Astrocyte (in vitro differentiated cells and primary cell): Measurements from ENCODE around the gene RIBC2. TPM values are rescaled to one million over a fixed set of nuclear protein-coding genes. Genes with fewer than 3 reads are reported as not detected.

Experiments
- DNase-seq: peaks from one replicate; pipeline ENCODE4 v3.0.0-alpha.2; 2010; ENCODE audit warnings: low read depth
- FAIRE-seq: peaks from 2 replicates; lab custom pipeline; 2011; peaks lifted over from hg19 to GRCh38; lab: Jason Lieb, UNC
- H2AFZ ChIP-seq: 2 replicates; pipeline ENCODE4 v1.6.0; 2012; ENCODE audit warnings: low read depth, low read length, inconsistent platforms
- H3K27ac ChIP-seq: 2 replicates; pipeline ENCODE4 v1.5.1; 2011; ENCODE audit warnings: low read depth, low read length, inconsistent platforms
- H3K27me3 ChIP-seq: 2 replicates; pipeline ENCODE4 v1.6.0; 2011; ENCODE audit warnings: low read length, inconsistent platforms; ENCODE audit not compliant: insufficient read depth
- H3K36me3 ChIP-seq: 2 replicates; pipeline ENCODE4 v1.5.1; 2011; ENCODE audit warnings: low read length, inconsistent platforms; ENCODE audit not compliant: insufficient read depth
- H3K4me1 ChIP-seq: 2 replicates; pipeline ENCODE4 v1.5.1; 2011; ENCODE audit warnings: low read length, inconsistent platforms; ENCODE audit not compliant: insufficient read depth
- H3K4me2 ChIP-seq: 2 replicates; pipeline ENCODE4 v1.6.0; 2012; ENCODE audit warnings: low read length, inconsistent platforms
- H3K4me3 ChIP-seq: 2 replicates; pipeline ENCODE4 v1.5.1; 2011; ENCODE audit warnings: low read depth, mild to moderate bottlenecking, low read length, inconsistent platforms; ENCODE audit not compliant: insufficient read depth
- H3K79me2 ChIP-seq: 2 replicates; pipeline ENCODE4 v1.6.0; 2012; ENCODE audit warnings: mild to moderate bottlenecking, low read length, inconsistent platforms; ENCODE audit not compliant: insufficient read depth
- H3K9ac ChIP-seq: 2 replicates; pipeline ENCODE4 v1.6.0; 2012; ENCODE audit warnings: mild to moderate bottlenecking, low read length, inconsistent platforms
- H3K9me3 ChIP-seq: 2 replicates; pipeline ENCODE4 v1.5.1; 2012; ENCODE audit warnings: low read depth, mild to moderate bottlenecking, low read length, inconsistent platforms; ENCODE audit not compliant: insufficient read depth
- H4K20me1 ChIP-seq: 2 replicates; pipeline ENCODE4 v1.6.0; 2012; ENCODE audit warnings: low read length, inconsistent platforms; ENCODE audit not compliant: insufficient read depth
- H3K27ac Mint-ChIP-seq: one replicate; pipeline ENCODE4 v1.8.0; 2021; ENCODE audit warnings: mild to moderate bottlenecking, mixed read lengths; ENCODE audit not compliant: unreplicated experiment
- H3K27me3 Mint-ChIP-seq: one replicate; pipeline ENCODE4 v1.8.0; 2021; ENCODE audit warnings: low read depth, mixed read lengths; ENCODE audit not compliant: unreplicated experiment
- H3K36me3 Mint-ChIP-seq: one replicate; pipeline ENCODE4 v1.8.0; 2021; ENCODE audit warnings: low read depth, mixed read lengths; ENCODE audit not compliant: unreplicated experiment
- H3K4me1 Mint-ChIP-seq: one replicate; pipeline ENCODE4 v1.8.0; 2021; ENCODE audit warnings: low read depth, mixed read lengths; ENCODE audit not compliant: unreplicated experiment
- H3K4me3 Mint-ChIP-seq: one replicate; pipeline ENCODE4 v1.8.0; 2021; ENCODE audit warnings: mild to moderate bottlenecking, moderate library complexity, mixed read lengths; ENCODE audit not compliant: unreplicated experiment
- H3K9me3 Mint-ChIP-seq: one replicate; pipeline ENCODE4 v1.8.0; 2021; ENCODE audit warnings: mild to moderate bottlenecking, mixed read lengths; ENCODE audit not compliant: unreplicated experiment
- EZH2 ChIP-seq: IDR thresholded peaks from 2 replicates; pipeline ENCODE4 v1.6.1; 2012; ENCODE audit warnings: mild to moderate bottlenecking, low read length, inconsistent platforms; ENCODE audit not compliant: insufficient read depth
- total RNA-seq: library from RNA; stranded (reverse); gene quantifications from 2 replicates; pipeline ENCODE4 v1.2.1, GENCODE V29; 2021
- TF ChIP-seq, protein P1 (sequence below): IDR thresholded peaks from 2 replicates; pipeline ENCODE4 v1.5.1; 2011; ENCODE audit warnings: low read depth, mild to moderate bottlenecking, inconsistent platforms, low read length, moderate library complexity; ENCODE audit not compliant: insufficient read depth

Gene RIBC2
- total RNA-seq, 1 donor from 2014 or later, result not detected

DNA sequence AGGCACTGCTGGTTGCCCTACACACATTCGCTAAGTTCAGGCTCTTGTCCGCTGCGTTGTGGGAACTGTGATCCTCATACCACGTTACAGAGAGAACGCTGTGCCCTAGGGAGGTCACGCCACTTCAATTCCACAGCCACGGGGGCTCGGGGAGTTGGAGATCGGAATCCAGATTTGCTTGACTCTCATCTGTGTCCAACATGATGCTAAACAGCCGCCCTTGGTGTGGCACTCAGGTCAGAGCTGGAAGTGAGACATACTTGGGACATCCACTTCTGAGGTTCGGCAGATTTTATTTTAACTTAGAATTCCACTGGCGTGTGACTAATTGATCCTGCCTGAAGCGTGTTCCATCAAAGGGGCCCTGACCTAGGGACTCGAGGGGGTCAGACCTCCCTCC lies 41.7 kb downstream of the RIBC2 start:
- Histone ChIP-seq H3K4me3 (no peak overlapping the region), H2AFZ (no peak overlapping the region), H3K79me2 (no peaks in the 10 kb centered on the region), H3K27ac (no peak overlapping the region), H3K9ac (no peak overlapping the region), H3K36me3 (no peaks in the 10 kb centered on the region), H3K4me1 (peaks cover 7% of the 10 kb centered on the region), H3K4me2 (no peak overlapping the region), H3K27me3 (no peaks in the 10 kb centered on the region), H4K20me1 (no peaks in the 10 kb centered on the region), H3K9me3 (no peaks in the 10 kb centered on the region)
- DNase-seq, result no peak
- Mint-ChIP-seq H3K27ac (no peak overlapping the region), H3K9me3 (peaks cover 5% of the 10 kb centered on the region), H3K27me3 (peaks cover 61% of the 10 kb centered on the region), H3K4me1 (no peaks in the 10 kb centered on the region), H3K4me3 (no peak overlapping the region), H3K36me3 (no peaks in the 10 kb centered on the region)
- no peak for FAIRE-seq
- TF ChIP-seq, protein P1, sequence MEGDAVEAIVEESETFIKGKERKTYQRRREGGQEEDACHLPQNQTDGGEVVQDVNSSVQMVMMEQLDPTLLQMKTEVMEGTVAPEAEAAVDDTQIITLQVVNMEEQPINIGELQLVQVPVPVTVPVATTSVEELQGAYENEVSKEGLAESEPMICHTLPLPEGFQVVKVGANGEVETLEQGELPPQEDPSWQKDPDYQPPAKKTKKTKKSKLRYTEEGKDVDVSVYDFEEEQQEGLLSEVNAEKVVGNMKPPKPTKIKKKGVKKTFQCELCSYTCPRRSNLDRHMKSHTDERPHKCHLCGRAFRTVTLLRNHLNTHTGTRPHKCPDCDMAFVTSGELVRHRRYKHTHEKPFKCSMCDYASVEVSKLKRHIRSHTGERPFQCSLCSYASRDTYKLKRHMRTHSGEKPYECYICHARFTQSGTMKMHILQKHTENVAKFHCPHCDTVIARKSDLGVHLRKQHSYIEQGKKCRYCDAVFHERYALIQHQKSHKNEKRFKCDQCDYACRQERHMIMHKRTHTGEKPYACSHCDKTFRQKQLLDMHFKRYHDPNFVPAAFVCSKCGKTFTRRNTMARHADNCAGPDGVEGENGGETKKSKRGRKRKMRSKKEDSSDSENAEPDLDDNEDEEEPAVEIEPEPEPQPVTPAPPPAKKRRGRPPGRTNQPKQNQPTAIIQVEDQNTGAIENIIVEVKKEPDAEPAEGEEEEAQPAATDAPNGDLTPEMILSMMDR, result no peak
- no peak for TF ChIP-seq EZH2

DNA sequence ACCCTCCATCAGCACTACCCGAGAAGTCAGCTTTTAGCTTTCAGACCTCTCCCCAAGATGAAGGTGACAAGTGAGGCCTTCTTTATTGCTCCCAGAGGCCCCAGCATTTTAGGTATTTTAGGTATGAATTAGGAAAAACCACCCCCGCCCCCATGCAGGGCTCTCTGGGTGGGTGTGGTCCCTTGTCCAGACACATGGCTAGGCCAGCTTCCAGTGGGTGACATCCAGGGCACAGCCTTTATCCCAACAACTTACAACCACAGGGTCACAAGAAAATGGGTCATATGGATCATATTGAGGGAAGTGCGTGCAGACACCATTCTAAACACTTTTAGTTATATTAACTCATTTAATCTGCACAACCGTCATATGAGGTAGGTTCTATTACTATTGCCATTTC lies 42.1 kb downstream of the RIBC2 start:
- H3K9me3 ChIP-seq, result no peaks in the 10 kb centered on the region
- TF ChIP-seq, protein P1, result no peak
- no peak for TF ChIP-seq EZH2
- Mint-ChIP-seq H3K9me3 (peaks cover 5% of the 10 kb centered on the region), H3K4me1 (no peaks in the 10 kb centered on the region), H3K27ac (no peak overlapping the region), H3K4me3 (no peak overlapping the region), H3K27me3 (peaks cover 59% of the 10 kb centered on the region), H3K36me3 (no peaks in the 10 kb centered on the region)
- FAIRE-seq (no peak), DNase-seq (no peak)
- H3K9ac ChIP-seq, result no peak overlapping the region
- no peak overlapping the region for H3K4me2 ChIP-seq
- no peaks in the 10 kb centered on the region for H3K27me3 ChIP-seq
- H2AFZ ChIP-seq, result no peak overlapping the region
- no peak overlapping the region for H3K4me3 ChIP-seq
- H3K79me2 ChIP-seq, result no peaks in the 10 kb centered on the region
- H3K27ac ChIP-seq, result no peak overlapping the region
- H4K20me1 ChIP-seq, result no peaks in the 10 kb centered on the region
- H3K36me3 ChIP-seq, result no peaks in the 10 kb centered on the region
- peaks cover 7% of the 10 kb centered on the region for H3K4me1 ChIP-seq

DNA sequence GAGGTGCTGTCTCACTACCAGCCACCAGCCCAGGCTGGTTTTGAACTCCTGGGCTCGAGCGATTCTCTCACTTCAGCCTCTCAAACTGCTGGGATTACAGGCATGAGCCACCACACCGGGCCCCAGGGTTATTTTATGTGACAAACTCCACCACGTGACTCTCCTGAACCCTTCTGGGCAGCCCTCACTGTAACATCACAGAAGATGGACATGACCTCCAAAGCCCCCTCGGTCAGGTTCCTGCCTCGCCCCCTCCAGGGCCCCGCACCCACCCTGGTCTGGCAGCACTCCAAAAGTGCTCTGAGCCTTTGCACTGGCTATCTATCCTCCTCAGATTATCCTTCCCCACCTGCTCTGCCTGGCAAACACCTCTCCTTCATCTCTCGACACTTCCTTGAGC lies 43.3 kb downstream of the RIBC2 start:
- Mint-ChIP-seq H3K27me3 (peaks cover 54% of the 10 kb centered on the region), H3K9me3 (peaks cover 5% of the 10 kb centered on the region), H3K4me3 (no peak overlapping the region), H3K36me3 (no peaks in the 10 kb centered on the region), H3K27ac (no peak overlapping the region), H3K4me1 (no peaks in the 10 kb centered on the region)
- Histone ChIP-seq H3K9me3 (no peaks in the 10 kb centered on the region), H3K79me2 (no peaks in the 10 kb centered on the region), H3K9ac (no peak overlapping the region), H3K4me2 (no peak overlapping the region), H3K27ac (no peak overlapping the region), H3K27me3 (no peaks in the 10 kb centered on the region), H3K36me3 (no peaks in the 10 kb centered on the region), H4K20me1 (no peaks in the 10 kb centered on the region), H2AFZ (no peak overlapping the region), H3K4me3 (no peak overlapping the region), H3K4me1 (peaks cover 3% of the 10 kb centered on the region)
- FAIRE-seq (no peak), DNase-seq (no peak)
- TF ChIP-seq, protein P1, result no peak
- no peak for TF ChIP-seq EZH2
